DOHH2 (cell line): ENCODE measurements around the gene NDFIP2.
"Not testable (repeated sequence)": the region's sequence is repeated elsewhere in the genome, so short reads cannot be mapped to it uniquely, and the experiment has no call there.

ENCODE experiments used
- H3F3A ChIP-seq: fragments of 200-600 bp; sonication (generic), shearing (Covaris generic); 2 replicates; pipeline ENCODE4 v1.6.0; 2016; ENCODE audit warnings: antibody characterized with exemption, mild to moderate bottlenecking; ENCODE audit not compliant: control insufficient read depth, insufficient read depth
- H3K27ac ChIP-seq: fragments of 200-600 bp; sonication (generic); 2 replicates; pipeline ENCODE4 v1.5.1; 2014; ENCODE audit warnings: low read depth, mild to moderate bottlenecking, low read length, moderate library complexity
- H3K27me3 ChIP-seq: fragments of 200-600 bp; sonication (generic); 2 replicates; pipeline ENCODE4 v1.6.1; 2014; ENCODE audit warnings: mild to moderate bottlenecking, low read length, mixed read lengths; ENCODE audit not compliant: control insufficient read depth
- H3K36me3 ChIP-seq: fragments of 200-600 bp; sonication (generic); 2 replicates; pipeline ENCODE4 v1.6.1; 2014; ENCODE audit warnings: mild to moderate bottlenecking, low read length, moderate library complexity, mixed read lengths; ENCODE audit not compliant: control insufficient read depth
- H3K4me1 ChIP-seq: fragments of 200-600 bp; sonication (generic); 2 replicates; pipeline ENCODE4 v1.6.1; 2014; ENCODE audit warnings: mild to moderate bottlenecking, low read length, mixed read lengths; ENCODE audit not compliant: control insufficient read depth
- H3K4me2 ChIP-seq: fragments of 200-600 bp; sonication (generic); 2 replicates; pipeline ENCODE4 v1.6.0; 2014; ENCODE audit warnings: mild to moderate bottlenecking, low read length, moderate library complexity
- H3K4me3 ChIP-seq: fragments of 200-600 bp; sonication (generic); 2 replicates; pipeline ENCODE4 v1.5.1; 2014; ENCODE audit warnings: mild to moderate bottlenecking, low read length, mixed read lengths
- H3K79me2 ChIP-seq: fragments of 200-600 bp; sonication (generic); 2 replicates; pipeline ENCODE4 v1.6.1; 2014; ENCODE audit warnings: mild to moderate bottlenecking, low read length, mixed read lengths; ENCODE audit not compliant: control insufficient read depth
- H3K9me2 ChIP-seq: fragments of 200-600 bp; sonication (generic); replicated peaks from 2 replicates; pipeline ENCODE4 v1.6.1; 2014; ENCODE audit warnings: mild to moderate bottlenecking, low read length, mixed read lengths; ENCODE audit not compliant: control insufficient read depth
- H3K9me3 ChIP-seq: fragments of 200-600 bp; sonication (generic); 2 replicates; pipeline ENCODE4 v1.6.1; 2014; ENCODE audit warnings: antibody characterized with exemption, low read length, mixed read lengths; ENCODE audit not compliant: control insufficient read depth, insufficient read depth
- H4K20me1 ChIP-seq: fragments of 200-600 bp; sonication (generic); 2 replicates; pipeline ENCODE4 v1.6.0; 2014; ENCODE audit warnings: low read depth, mild to moderate bottlenecking, antibody characterized with exemption, low read length, moderate library complexity; ENCODE audit not compliant: control insufficient read depth, insufficient read depth
- EZH2phosphoT487 ChIP-seq: fragments of 200-600 bp; sonication (generic); IDR thresholded peaks from 2 replicates; pipeline ENCODE4 v1.6.1; 2017; ENCODE audit warnings: borderline replicate concordance, mild to moderate bottlenecking, antibody characterized with exemption, low read length, moderate library complexity, mixed read lengths
- TF ChIP-seq, protein P1 (sequence below): fragments of 200-600 bp; sonication (generic); IDR thresholded peaks from one replicate; pipeline ENCODE4 v1.5.1; 2014; ENCODE audit warnings: antibody characterized with exemption, mild to moderate bottlenecking, low read depth, low read length; ENCODE audit not compliant: poor library complexity, severe bottlenecking

The NDFIP2 gene

GRCh38 chr13:79590394-79590676 lies 109.4 kb downstream of the NDFIP2 start:
- TF ChIP-seq, protein P1, sequence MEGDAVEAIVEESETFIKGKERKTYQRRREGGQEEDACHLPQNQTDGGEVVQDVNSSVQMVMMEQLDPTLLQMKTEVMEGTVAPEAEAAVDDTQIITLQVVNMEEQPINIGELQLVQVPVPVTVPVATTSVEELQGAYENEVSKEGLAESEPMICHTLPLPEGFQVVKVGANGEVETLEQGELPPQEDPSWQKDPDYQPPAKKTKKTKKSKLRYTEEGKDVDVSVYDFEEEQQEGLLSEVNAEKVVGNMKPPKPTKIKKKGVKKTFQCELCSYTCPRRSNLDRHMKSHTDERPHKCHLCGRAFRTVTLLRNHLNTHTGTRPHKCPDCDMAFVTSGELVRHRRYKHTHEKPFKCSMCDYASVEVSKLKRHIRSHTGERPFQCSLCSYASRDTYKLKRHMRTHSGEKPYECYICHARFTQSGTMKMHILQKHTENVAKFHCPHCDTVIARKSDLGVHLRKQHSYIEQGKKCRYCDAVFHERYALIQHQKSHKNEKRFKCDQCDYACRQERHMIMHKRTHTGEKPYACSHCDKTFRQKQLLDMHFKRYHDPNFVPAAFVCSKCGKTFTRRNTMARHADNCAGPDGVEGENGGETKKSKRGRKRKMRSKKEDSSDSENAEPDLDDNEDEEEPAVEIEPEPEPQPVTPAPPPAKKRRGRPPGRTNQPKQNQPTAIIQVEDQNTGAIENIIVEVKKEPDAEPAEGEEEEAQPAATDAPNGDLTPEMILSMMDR = no peak
- no peak for TF ChIP-seq EZH2phosphoT487
- H3K79me2 ChIP-seq = no peaks in the 10 kb centered on the region
- no peaks in the 10 kb centered on the region for H3K9me3 ChIP-seq
- H3K9me2 ChIP-seq = no peaks in the 10 kb centered on the region
- no peak overlapping the region for H3K4me2 ChIP-seq
- H3K4me1 ChIP-seq = no peaks in the 10 kb centered on the region
- H3F3A ChIP-seq = no peaks in the 10 kb centered on the region
- H3K27me3 ChIP-seq = no peaks in the 10 kb centered on the region
- H3K4me3 ChIP-seq = no peak overlapping the region
- no peaks in the 10 kb centered on the region for H3K36me3 ChIP-seq
- H4K20me1 ChIP-seq = no peaks in the 10 kb centered on the region
- no peak overlapping the region for H3K27ac ChIP-seq

GRCh38 chr13:79591493-79591892 lies 110.5 kb downstream of the NDFIP2 start:
- Histone ChIP-seq H3K27me3 (no peaks in the 10 kb centered on the region), H3F3A (no peaks in the 10 kb centered on the region), H3K4me1 (no peaks in the 10 kb centered on the region), H3K27ac (no peak overlapping the region), H3K79me2 (no peaks in the 10 kb centered on the region), H3K36me3 (no peaks in the 10 kb centered on the region), H3K9me3 (no peaks in the 10 kb centered on the region), H3K4me3 (no peak overlapping the region), H3K9me2 (no peaks in the 10 kb centered on the region), H4K20me1 (no peaks in the 10 kb centered on the region), H3K4me2 (no peak overlapping the region)
- TF ChIP-seq, protein P1 = no peak
- no peak for TF ChIP-seq EZH2phosphoT487

- no peaks in the 10 kb centered on the region for H4K20me1 ChIP-seq
- no peaks in the 10 kb centered on the region for H3K9me3 ChIP-seq
- no peaks in the 10 kb centered on the region for H3K4me1 ChIP-seq
- H3K4me2 ChIP-seq = no peak overlapping the region
- H3K9me2 ChIP-seq = no peaks in the 10 kb centered on the region
- H3K27me3 ChIP-seq = no peaks in the 10 kb centered on the region
- H3K27ac ChIP-seq = no peak overlapping the region
- no peak for TF ChIP-seq EZH2phosphoT487
- TF ChIP-seq, protein P1 = no peak
- no peak overlapping the region for H3K4me3 ChIP-seq
- H3K36me3 ChIP-seq = no peaks in the 10 kb centered on the region
- no peaks in the 10 kb centered on the region for H3K79me2 ChIP-seq
- H3F3A ChIP-seq = no peaks in the 10 kb centered on the region
Observed at GRCh38 chr13:79593121-79593520, 112.2 kb downstream of the NDFIP2 start.

DNA sequence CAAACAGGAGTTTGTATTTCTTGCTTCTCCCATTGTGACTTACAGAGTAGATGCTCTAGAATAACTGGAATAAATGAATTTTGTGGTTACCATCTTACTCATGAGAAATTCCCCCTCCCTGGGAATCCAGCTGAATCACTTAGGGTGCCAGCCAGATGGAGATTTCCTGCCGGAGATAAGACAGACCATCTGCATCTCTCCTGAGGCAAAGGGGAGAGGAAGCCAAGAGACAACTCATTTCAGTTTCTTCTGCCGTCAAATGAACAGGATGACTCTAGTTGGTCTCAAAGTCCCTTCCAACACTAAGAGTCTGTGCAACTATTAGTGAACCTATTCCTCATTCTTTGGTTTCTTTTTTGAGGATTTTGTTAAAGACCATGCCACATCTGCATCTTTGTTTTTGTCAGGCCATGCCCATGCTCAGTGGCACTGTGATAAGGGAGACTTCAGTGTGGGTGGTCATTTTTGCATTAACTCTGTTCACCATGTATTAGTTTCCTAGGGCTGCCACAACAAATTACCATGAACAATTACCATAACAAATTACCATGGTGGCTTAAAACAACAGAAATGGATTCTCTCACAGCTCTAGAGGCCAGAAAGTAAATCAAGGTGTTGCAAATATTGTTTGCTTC lies 112.8 kb downstream of the NDFIP2 start:
- no peak for TF ChIP-seq EZH2phosphoT487
- TF ChIP-seq, protein P1 = no peak
- H3K4me1 ChIP-seq = no peaks in the 10 kb centered on the region
- no peaks in the 10 kb centered on the region for H4K20me1 ChIP-seq
- no peaks in the 10 kb centered on the region for H3K9me2 ChIP-seq
- no peak overlapping the region for H3K4me3 ChIP-seq
- no peaks in the 10 kb centered on the region for H3K79me2 ChIP-seq
- H3F3A ChIP-seq = no peaks in the 10 kb centered on the region
- no peaks in the 10 kb centered on the region for H3K36me3 ChIP-seq
- no peaks in the 10 kb centered on the region for H3K27me3 ChIP-seq
- H3K9me3 ChIP-seq = no peaks in the 10 kb centered on the region
- no peak overlapping the region for H3K4me2 ChIP-seq
- no peak overlapping the region for H3K27ac ChIP-seq

- not testable (repeated sequence) for H3K4me1 ChIP-seq, H3K27me3 ChIP-seq, H3K9me2 ChIP-seq, H3K4me3 ChIP-seq, H3F3A ChIP-seq, H3K27ac ChIP-seq, H3K4me2 ChIP-seq, H3K9me3 ChIP-seq, H3K79me2 ChIP-seq, H3K36me3 ChIP-seq, H4K20me1 ChIP-seq
Observed at GRCh38 chr13:79600146-79600545, 119.2 kb downstream of the NDFIP2 start.
